AG10803 (cell line): ENCODE results near the gene GBA2.
A peak's percentile ranks its signal among the peaks of the same experiment; 100 is the strongest.

Source experiments
- DNase-seq: peaks from one replicate; pipeline ENCODE4 v3.0.0; 2010; ENCODE audit warnings: low read depth
- H3K4me3 ChIP-seq: 2 replicates; pipeline ENCODE4 v1.5.1; 2011; ENCODE audit warnings: mild to moderate bottlenecking, low read length, control low read depth
- TF ChIP-seq, protein P1 (sequence below): conservative IDR thresholded peaks from 2 replicates; pipeline ENCODE4 v1.5.1; 2011; ENCODE audit warnings: mild to moderate bottlenecking, low read length, control low read depth, inconsistent platforms

GBA2 gene

GRCh38 chr9:35703906-35704672, 44.9 kb downstream of the GBA2 start:
- TF ChIP-seq, protein P1, sequence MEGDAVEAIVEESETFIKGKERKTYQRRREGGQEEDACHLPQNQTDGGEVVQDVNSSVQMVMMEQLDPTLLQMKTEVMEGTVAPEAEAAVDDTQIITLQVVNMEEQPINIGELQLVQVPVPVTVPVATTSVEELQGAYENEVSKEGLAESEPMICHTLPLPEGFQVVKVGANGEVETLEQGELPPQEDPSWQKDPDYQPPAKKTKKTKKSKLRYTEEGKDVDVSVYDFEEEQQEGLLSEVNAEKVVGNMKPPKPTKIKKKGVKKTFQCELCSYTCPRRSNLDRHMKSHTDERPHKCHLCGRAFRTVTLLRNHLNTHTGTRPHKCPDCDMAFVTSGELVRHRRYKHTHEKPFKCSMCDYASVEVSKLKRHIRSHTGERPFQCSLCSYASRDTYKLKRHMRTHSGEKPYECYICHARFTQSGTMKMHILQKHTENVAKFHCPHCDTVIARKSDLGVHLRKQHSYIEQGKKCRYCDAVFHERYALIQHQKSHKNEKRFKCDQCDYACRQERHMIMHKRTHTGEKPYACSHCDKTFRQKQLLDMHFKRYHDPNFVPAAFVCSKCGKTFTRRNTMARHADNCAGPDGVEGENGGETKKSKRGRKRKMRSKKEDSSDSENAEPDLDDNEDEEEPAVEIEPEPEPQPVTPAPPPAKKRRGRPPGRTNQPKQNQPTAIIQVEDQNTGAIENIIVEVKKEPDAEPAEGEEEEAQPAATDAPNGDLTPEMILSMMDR = no peak
- H3K4me3 ChIP-seq = no peak overlapping the region
- DNase-seq = no peak

GRCh38 chr9:35702696-35703095, 46.3 kb downstream of the GBA2 start:
- no peak for DNase-seq
- H3K4me3 ChIP-seq = no peak overlapping the region
- TF ChIP-seq, protein P1 = no peak

DNA sequence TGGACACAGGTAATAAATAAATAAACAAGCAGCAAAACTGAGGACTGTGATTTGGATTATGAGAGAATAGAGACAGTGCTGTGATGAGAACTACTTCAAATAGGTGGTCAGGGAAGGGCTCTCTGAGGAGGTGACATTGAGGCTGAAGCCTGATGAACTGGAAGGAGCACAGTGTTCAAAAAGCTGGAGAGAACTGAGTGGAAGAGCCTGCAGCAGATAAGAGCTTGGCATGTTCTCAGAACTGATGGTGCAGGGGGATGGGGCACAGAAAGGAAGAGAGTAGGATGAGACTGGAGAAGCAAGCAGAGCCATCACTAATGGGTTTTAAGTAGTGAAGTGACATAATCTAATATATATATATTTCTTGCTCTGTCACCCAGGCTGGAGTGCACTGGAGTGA, 48.1 kb downstream of the GBA2 start:
- no peak for DNase-seq
- TF ChIP-seq, protein P1 = no peak
- H3K4me3 ChIP-seq = no peak overlapping the region

- no peak for DNase-seq
- no peak overlapping the region for H3K4me3 ChIP-seq
- TF ChIP-seq, protein P1 = no peak
These were observed 49.0 kb downstream of the GBA2 start for GRCh38 chr9:35700031-35700430.

GRCh38 chr9:35698231-35698630, 50.8 kb downstream of the GBA2 start:
- H3K4me3 ChIP-seq = no peak overlapping the region
- TF ChIP-seq, protein P1 = no peak
- no peak for DNase-seq

DNA sequence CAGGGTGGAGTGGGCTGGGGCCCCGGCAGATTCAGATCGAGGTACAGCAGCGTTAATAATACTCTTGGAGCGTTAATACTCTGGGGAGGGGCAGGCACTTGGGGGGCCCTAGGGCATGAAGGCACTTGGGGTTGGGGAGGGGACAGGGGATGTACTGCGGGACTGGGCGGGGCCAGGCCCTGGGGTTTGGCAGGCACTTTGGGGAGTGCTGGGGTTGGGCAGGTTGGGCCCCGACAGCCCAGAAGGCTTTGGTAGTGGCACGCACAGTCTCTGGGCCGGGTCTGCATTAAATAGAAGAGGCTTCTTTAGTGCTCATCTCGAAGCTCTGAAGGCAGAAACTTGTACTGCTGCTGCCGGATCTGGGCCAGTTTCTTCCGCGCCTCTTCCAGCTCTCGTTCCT, 51.5 kb downstream of the GBA2 start:
- no peak for DNase-seq
- no peak overlapping the region for H3K4me3 ChIP-seq
- TF ChIP-seq, protein P1 = no peak

DNA sequence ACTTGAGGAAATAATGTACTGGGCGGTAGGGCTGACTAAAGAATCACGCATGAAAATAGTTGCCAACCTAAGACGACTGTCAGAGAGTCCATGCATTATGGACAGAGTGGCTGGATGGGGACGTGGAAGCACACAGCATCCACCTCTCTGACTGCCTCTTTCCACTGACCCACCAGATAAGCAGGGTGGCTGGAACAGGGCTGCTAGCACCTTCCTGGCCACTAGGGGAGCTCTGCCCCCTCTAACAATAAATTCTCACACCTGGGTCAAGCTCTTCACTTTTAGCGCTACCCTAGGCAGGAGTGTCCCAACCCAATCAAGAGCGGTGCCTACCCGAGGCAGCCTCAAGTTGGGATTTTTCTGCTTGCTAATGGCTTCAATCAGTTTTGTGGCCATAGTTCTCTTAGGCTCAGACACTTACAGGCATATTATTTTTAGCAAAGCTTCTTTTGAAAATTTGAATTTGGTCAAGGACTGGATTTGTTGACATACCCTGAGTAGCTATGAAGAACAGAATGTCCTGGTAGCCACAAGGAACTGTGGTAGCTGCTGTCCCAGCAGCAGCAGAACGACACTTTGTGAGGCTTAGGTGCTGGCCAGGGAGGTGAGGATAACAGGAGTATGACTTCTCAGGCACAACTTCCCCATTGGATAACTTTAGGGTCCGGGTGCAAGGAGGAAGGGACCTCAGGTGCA, 52.4 kb downstream of the GBA2 start:
- DNase-seq = no peak
- no peak overlapping the region for H3K4me3 ChIP-seq
- TF ChIP-seq, protein P1 = peak; percentile 81
